C4-2B (cell line): ENCODE measurements around the gene BRIP1.

ENCODE experiments used
- ZFX ChIP-seq: fragments of 450-650 bp; IDR thresholded peaks from 2 replicates; pipeline ENCODE4 v1.6.1; 2017
- TF ChIP-seq, protein P1 (sequence below): fragments of 450-650 bp; conservative IDR thresholded peaks from 2 replicates; pipeline ENCODE4 v1.5.1; 2017; ENCODE audit warnings: mild to moderate bottlenecking

DNA sequence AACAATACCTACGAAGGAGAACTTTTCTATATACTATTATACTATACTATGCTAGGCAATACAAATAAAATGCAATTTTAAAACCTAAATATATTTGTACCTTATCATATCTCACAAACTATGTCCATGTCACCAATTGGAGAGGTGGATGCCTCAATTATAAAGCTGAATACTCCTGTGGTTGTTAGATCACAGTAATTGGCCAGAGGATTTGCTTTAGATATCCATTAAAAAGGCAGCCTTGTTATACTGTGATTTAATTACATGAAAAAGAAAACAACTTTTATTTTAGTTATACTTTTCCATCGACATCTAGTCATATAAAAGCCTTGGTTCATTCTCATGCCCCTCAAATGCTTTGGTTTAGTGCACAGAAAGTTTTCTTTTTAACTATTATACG is 129.3 kb downstream of the BRIP1 start:
- TF ChIP-seq, protein P1, sequence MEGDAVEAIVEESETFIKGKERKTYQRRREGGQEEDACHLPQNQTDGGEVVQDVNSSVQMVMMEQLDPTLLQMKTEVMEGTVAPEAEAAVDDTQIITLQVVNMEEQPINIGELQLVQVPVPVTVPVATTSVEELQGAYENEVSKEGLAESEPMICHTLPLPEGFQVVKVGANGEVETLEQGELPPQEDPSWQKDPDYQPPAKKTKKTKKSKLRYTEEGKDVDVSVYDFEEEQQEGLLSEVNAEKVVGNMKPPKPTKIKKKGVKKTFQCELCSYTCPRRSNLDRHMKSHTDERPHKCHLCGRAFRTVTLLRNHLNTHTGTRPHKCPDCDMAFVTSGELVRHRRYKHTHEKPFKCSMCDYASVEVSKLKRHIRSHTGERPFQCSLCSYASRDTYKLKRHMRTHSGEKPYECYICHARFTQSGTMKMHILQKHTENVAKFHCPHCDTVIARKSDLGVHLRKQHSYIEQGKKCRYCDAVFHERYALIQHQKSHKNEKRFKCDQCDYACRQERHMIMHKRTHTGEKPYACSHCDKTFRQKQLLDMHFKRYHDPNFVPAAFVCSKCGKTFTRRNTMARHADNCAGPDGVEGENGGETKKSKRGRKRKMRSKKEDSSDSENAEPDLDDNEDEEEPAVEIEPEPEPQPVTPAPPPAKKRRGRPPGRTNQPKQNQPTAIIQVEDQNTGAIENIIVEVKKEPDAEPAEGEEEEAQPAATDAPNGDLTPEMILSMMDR, result no peak
- no peak for TF ChIP-seq ZFX
